Suprapubic skin (tissue), 3 donors: ENCODE data around the gene HTR3B.

Source experiments
- CTCF ChIP-seq, 2 donors: fragments of 200-600 bp in 1 of 2; fragments of 450-650 bp in 1 of 2; sonication (generic) in 1 of 2; IDR thresholded peaks; one replicate each; pipeline ENCODE4 v1.5.1; 2016 to 2019; ENCODE audit warnings: antibody characterized with exemption in 2 of 2, mild to moderate bottlenecking in 1 of 2, moderate library complexity in 1 of 2
- POLR2AphosphoS5 ChIP-seq, 3 donors: sonication (generic); formaldehyde crosslinking; IDR thresholded peaks; one replicate each; pipeline ENCODE4 v1.6.1; 2017; ENCODE audit warnings: antibody characterized with exemption in 3 of 3

- TF ChIP-seq CTCF (IDR thresholded peaks at IDR 0.05): no peak
- TF ChIP-seq POLR2AphosphoS5 (IDR thresholded peaks at IDR 0.05): no peak
Measured at GRCh38 chr11:113880971-113881370, 23.6 kb upstream of the HTR3B start.
